NCI-H2029 treated with DMSO at 0.1 percent for 48 hours (cell line): ENCODE data around the gene MLXIP.

Experiments
- DNase-seq: peaks from one replicate; lab custom pipeline; 2025; lab: John Stamatoyannopoulos, UW

The MLXIP gene

GRCh38 chr12:122126713-122127597 is 48.4 kb downstream of the MLXIP start:
- DNase-seq = no peak

- DNase-seq = no peak
Measured at GRCh38 chr12:122127839-122128238, 49.3 kb downstream of the MLXIP start.

- DNase-seq = no peak
Measured at GRCh38 chr12:122128481-122128880, 49.9 kb downstream of the MLXIP start.

- no peak for DNase-seq
Measured at GRCh38 chr12:122129131-122129530, 50.6 kb downstream of the MLXIP start.

GRCh38 chr12:122130150-122130549 is 51.6 kb downstream of the MLXIP start:
- no peak for DNase-seq

GRCh38 chr12:122133192-122133950 is 54.8 kb downstream of the MLXIP start:
- DNase-seq = no peak

- DNase-seq = no peak
Measured at GRCh38 chr12:122135437-122136031, 57.0 kb downstream of the MLXIP start.

- DNase-seq = no peak
Measured at GRCh38 chr12:122137229-122137628, 58.7 kb downstream of the MLXIP start.

GRCh38 chr12:122137681-122138080 is 59.1 kb downstream of the MLXIP start:
- no peak for DNase-seq

GRCh38 chr12:122138181-122138580 is 59.6 kb downstream of the MLXIP start:
- DNase-seq = no peak

- no peak for DNase-seq
Measured at GRCh38 chr12:122138616-122139015, 60.1 kb downstream of the MLXIP start.

- DNase-seq = no peak
Measured at GRCh38 chr12:122139266-122139665, 60.7 kb downstream of the MLXIP start.

- DNase-seq = no peak
Measured at GRCh38 chr12:122139941-122140340, 61.4 kb downstream of the MLXIP start.

- DNase-seq = no peak
Measured at GRCh38 chr12:122140467-122141257, 62.1 kb downstream of the MLXIP start.

GRCh38 chr12:122141911-122142725 is 63.6 kb downstream of the MLXIP start:
- DNase-seq = no peak

GRCh38 chr12:122142857-122143256 is 64.3 kb downstream of the MLXIP start:
- no peak for DNase-seq

GRCh38 chr12:122144885-122145284 is 66.3 kb downstream of the MLXIP start:
- DNase-seq = no peak

GRCh38 chr12:122145505-122146330 is 67.2 kb downstream of the MLXIP start:
- no peak for DNase-seq

GRCh38 chr12:122147514-122148290 is 69.1 kb downstream of the MLXIP start:
- no peak for DNase-seq
